GM23248 (cell line): ENCODE data around the gene SMIM38. TPM values are rescaled to one million over a fixed set of nuclear protein-coding genes. Genes with fewer than 3 reads are reported as not detected.

Source experiments
- DNase-seq: peaks from one replicate; pipeline ENCODE4 v3.0.0-alpha.2; 2015
- H2AFZ ChIP-seq: fragments of 200-600 bp; sonication (generic); 2 replicates; pipeline ENCODE4 v1.6.1; 2016; ENCODE audit warnings: antibody characterized with exemption
- H3F3A ChIP-seq: fragments of 200-600 bp; sonication (generic); 2 replicates; pipeline ENCODE4 v1.6.1; 2016; ENCODE audit warnings: mild to moderate bottlenecking, antibody characterized with exemption, mixed run types; ENCODE audit not compliant: insufficient read depth
- H3K27ac ChIP-seq: fragments of 200-600 bp; sonication (generic); 2 replicates; pipeline ENCODE4 v1.5.1; 2016; ENCODE audit warnings: mild to moderate bottlenecking
- H3K27me3 ChIP-seq: fragments of 200-600 bp; sonication (generic); replicated peaks from 2 replicates; pipeline ENCODE4 v1.6.1; 2016; ENCODE audit warnings: mild to moderate bottlenecking; ENCODE audit not compliant: insufficient read depth
- H3K36me3 ChIP-seq: fragments of 200-600 bp; sonication (generic); 2 replicates; pipeline ENCODE4 v1.6.1; 2016; ENCODE audit warnings: low read depth, mild to moderate bottlenecking
- H3K4me1 ChIP-seq: fragments of 200-600 bp; sonication (generic); 2 replicates; pipeline ENCODE4 v1.6.1; 2016; ENCODE audit warnings: mild to moderate bottlenecking; ENCODE audit not compliant: insufficient read depth
- H3K4me2 ChIP-seq: fragments of 200-600 bp; sonication (generic); one replicate; pipeline ENCODE4 v1.6.1; 2016; ENCODE audit warnings: mild to moderate bottlenecking; ENCODE audit not compliant: unreplicated experiment
- H3K4me3 ChIP-seq: fragments of 200-600 bp; sonication (generic); 2 replicates; pipeline ENCODE4 v1.5.1; 2016; ENCODE audit warnings: mild to moderate bottlenecking
- H3K79me2 ChIP-seq: fragments of 200-600 bp; sonication (generic); 2 replicates; pipeline ENCODE4 v1.6.1; 2016; ENCODE audit warnings: mild to moderate bottlenecking; ENCODE audit not compliant: insufficient read depth
- H3K9ac ChIP-seq: fragments of 200-600 bp; sonication (generic); 2 replicates; pipeline ENCODE4 v1.6.1; 2016; ENCODE audit warnings: mild to moderate bottlenecking
- H3K9me2 ChIP-seq: fragments of 200-600 bp; sonication (generic); 2 replicates; pipeline ENCODE4 v1.6.1; 2016; ENCODE audit warnings: mixed run types, mild to moderate bottlenecking, moderate library complexity; ENCODE audit not compliant: insufficient read depth
- H3K9me3 ChIP-seq: fragments of 200-600 bp; sonication (generic); one replicate; pipeline ENCODE4 v1.6.1; 2017; ENCODE audit warnings: low read depth
- H4K20me1 ChIP-seq: fragments of 200-600 bp; sonication (generic); 2 replicates; pipeline ENCODE4 v1.6.0; 2016; ENCODE audit not compliant: insufficient read depth
- EZH2 ChIP-seq: fragments of 200-600 bp; sonication (generic); IDR thresholded peaks from 2 replicates; pipeline ENCODE4 v1.6.1; 2018; ENCODE audit warnings: antibody characterized with exemption, mild to moderate bottlenecking; ENCODE audit not compliant: insufficient read depth, poor library complexity, severe bottlenecking
- EZH2phosphoT487 ChIP-seq: fragments of 200-600 bp; sonication (generic); IDR thresholded peaks from 2 replicates; pipeline ENCODE4 v1.6.1; 2018; ENCODE audit warnings: antibody characterized with exemption, moderate library complexity, mild to moderate bottlenecking, low read depth; ENCODE audit not compliant: insufficient read depth
- WGBS, 2 experiments: methylation state at CpG; one replicate each; pipeline ENCODE4 v1.1.6; 2015 to 2017; ENCODE audit warnings: low lambda C conversion rate in 2 of 2, low coverage in 1 of 2; ENCODE audit errors: missing lambda C conversion rate in 2 of 2; 5-methylcytosine and 5-hydroxymethylcytosine counted together
- in situ Hi-C: fragments of 300-500 bp; cut with MboI; formaldehyde crosslinking; loops from 2 replicates; pipeline ENCODE4 v1.15.0; 2020
- polyA plus RNA-seq: library from polyadenylated mRNA; unstranded; fragments of >200 nt; fragmentation: Nextera tagmentation; extraction: Ambion mirVana; gene quantifications from 2 replicates; pipeline ENCODE4 v1.2.1, GENCODE V29; 2016
- total RNA-seq: library from RNA; depleted of rRNA; stranded (reverse); fragments of >200 nt; shearing (Covaris generic); gene quantifications from 2 replicates; pipeline ENCODE4 v1.2.3, GENCODE V29; 2014

Gene SMIM38
- total and polyA plus RNA-seq, 2 experiments from 2014 or later, result not detected

DNA sequence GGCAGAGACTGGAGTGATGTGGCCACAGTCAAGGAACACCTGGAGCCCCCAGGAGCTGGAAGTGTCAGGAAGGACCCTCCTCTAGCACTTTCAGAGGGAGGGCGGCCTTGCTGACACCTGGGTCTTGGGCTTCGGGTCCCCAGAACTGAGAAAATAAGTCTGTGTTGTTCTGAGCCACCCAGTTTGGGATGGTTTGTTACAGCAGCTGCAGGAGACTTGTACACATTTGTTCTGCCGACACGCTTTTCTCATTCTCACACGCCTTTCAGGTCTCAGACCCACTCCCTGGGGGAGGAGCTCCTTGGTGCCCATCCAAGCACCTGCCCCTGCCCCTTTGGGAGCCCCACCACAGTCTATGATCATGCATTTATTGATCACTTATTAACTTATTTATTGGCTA is 47.2 kb upstream of the SMIM38 start:
- Histone ChIP-seq H4K20me1 (no peaks in the 10 kb centered on the region), H3K9ac (no peak overlapping the region)
- WGBS, 2 experiments, result 47 to 56% methylated on average over 5 of the region's 5 CpGs

DNA sequence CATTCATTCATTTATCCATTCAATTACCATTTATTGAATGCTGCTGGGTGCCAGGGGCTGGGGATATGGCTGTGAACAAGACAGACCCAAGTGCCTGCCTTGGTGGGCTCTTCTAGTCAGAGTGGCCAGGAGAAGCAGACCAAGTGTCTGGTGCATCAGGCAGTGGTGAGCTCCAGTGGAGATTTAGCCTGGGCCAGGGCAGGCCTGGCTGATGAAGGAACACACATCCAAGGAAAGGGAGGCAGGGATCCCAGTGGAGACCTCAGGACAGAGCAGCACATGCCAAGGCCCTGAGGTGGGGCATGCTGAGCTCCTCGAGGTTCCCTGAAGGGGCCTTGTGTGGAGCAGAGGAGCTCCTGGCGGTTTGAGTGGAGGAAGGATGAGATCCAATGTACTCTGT is 46.6 kb upstream of the SMIM38 start:
- H3K36me3 ChIP-seq, result no peaks in the 10 kb centered on the region
- no peak for DNase-seq
- no peaks in the 10 kb centered on the region for H3K9me3 ChIP-seq
- WGBS, 2 experiments, result 50 to 55% methylated on average over 2 of the region's 2 CpGs
- no peaks in the 10 kb centered on the region for H3K79me2 ChIP-seq
- in situ Hi-C loops, result loop anchor here (5.0 kb wide), 1 partner anchor 548 kb away; no protein-coding TSS in a partner anchor
- H3K4me3 ChIP-seq, result no peak overlapping the region
- H3K27me3 ChIP-seq, result peaks cover 21% of the 10 kb centered on the region; the same call in 1 of the 2 replicates
- no peaks in the 10 kb centered on the region for H4K20me1 ChIP-seq
- no peak overlapping the region for H3K9ac ChIP-seq
- no peak overlapping the region for H3K27ac ChIP-seq
- TF ChIP-seq EZH2, result no peak
- no peak for TF ChIP-seq EZH2phosphoT487
- no peaks in the 10 kb centered on the region for H3K4me1 ChIP-seq
- H3F3A ChIP-seq, result no peaks in the 10 kb centered on the region
- H2AFZ ChIP-seq, result no peak overlapping the region
- H3K9me2 ChIP-seq, result no peaks in the 10 kb centered on the region
- no peak overlapping the region for H3K4me2 ChIP-seq

More for the DNA sequence above, 47.2 kb upstream of the SMIM38 start:
- Histone ChIP-seq H3K4me2 (no peak overlapping the region), H2AFZ (no peak overlapping the region), H3K4me1 (no peaks in the 10 kb centered on the region), H3K9me3 (no peaks in the 10 kb centered on the region), H3K9me2 (no peaks in the 10 kb centered on the region), H3F3A (no peaks in the 10 kb centered on the region), H3K27me3 (peaks cover 20% of the 10 kb centered on the region; the same call in 1 of the 2 replicates), H3K36me3 (no peaks in the 10 kb centered on the region), H3K79me2 (no peaks in the 10 kb centered on the region), H3K4me3 (no peak overlapping the region), H3K27ac (no peak overlapping the region)
- TF ChIP-seq EZH2 (no peak), EZH2phosphoT487 (no peak)
- in situ Hi-C loops, result loop anchor here (5.0 kb wide), 1 partner anchor 549 kb away; no protein-coding TSS in a partner anchor
- DNase-seq, result no peak

DNA sequence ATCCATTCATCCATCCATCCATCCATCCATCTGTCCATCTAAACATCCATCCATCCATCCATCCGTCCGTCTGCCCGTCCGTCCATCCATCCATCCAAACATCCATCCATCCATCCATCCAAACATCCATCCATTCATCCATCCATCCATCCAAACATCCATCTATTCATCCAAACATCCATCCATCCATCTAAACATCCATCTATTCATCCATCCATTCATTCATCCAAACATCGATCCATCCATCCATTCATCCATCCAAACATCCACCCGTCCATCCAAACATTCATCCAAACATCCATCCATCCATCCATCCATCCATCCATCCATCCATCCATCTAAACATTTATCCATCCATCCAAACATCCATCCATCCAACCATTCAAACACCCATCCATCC is 45.3 kb upstream of the SMIM38 start:
- Histone ChIP-seq H3K27ac (no peak overlapping the region), H3K36me3 (no peaks in the 10 kb centered on the region), H3K79me2 (no peaks in the 10 kb centered on the region), H3F3A (no peaks in the 10 kb centered on the region), H3K27me3 (peaks cover 22% of the 10 kb centered on the region; the same call in 1 of the 2 replicates), H3K9ac (no peak overlapping the region), H4K20me1 (no peaks in the 10 kb centered on the region), H3K9me3 (no peaks in the 10 kb centered on the region), H3K4me3 (no peak overlapping the region), H3K4me2 (no peak overlapping the region), H3K9me2 (no peaks in the 10 kb centered on the region), H2AFZ (no peak overlapping the region), H3K4me1 (no peaks in the 10 kb centered on the region)
- TF ChIP-seq EZH2, result no peak
- no peak for TF ChIP-seq EZH2phosphoT487
- in situ Hi-C loops, result no loop called here
- DNase-seq, result no peak
- 66 to 87% methylated on average over 5 to 6 of the region's 6 CpGs for WGBS, 2 experiments

DNA sequence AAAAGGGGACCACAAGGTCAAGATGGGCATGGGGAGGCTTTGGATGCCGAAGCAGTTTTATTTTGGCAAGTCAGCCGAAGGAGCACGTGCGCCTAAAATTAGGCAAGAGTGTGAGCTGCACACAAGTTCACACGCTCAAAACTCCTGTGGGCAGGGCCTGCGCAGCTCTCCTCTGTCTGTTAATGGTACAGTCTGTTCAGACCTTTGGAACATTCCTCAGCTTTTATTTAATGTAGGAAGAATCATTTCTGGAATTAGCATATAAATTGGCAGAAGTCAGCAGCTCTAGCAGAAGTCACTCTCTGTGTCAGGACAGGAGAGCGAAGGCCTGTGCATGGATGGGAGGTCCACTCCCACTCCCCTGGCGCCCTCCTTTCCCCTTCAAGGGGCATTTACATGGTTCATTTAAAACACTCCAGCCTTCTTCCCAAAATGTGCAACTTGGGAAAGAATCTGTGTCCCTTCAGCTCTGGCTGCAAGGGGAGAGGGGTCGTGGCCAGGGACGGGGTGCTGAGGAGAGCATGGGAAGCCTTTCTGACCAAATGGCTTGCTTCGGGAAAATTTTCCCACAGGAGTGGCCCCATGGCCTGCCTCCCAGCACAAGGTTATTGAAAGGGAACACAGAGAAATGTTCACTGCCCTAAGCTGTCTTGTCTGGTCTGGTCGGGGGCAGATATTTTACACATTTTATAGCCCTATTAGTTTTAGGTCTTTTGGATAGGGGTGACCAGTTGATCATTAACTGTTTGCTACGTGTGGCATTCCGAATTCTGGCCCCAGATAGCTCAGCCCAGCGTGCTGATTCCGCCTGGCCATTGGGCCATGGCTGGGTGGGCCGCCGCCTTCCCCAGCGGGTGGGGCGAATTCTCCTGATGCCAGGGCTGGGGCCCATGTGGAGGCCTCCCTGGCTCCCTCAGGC is 43.9 kb upstream of the SMIM38 start:
- H3F3A ChIP-seq, result no peaks in the 10 kb centered on the region
- H3K4me3 ChIP-seq, result no peak overlapping the region
- in situ Hi-C loops, result no loop called here
- no peak for TF ChIP-seq EZH2phosphoT487
- no peak for TF ChIP-seq EZH2
- no peaks in the 10 kb centered on the region for H3K4me1 ChIP-seq
- H3K9me3 ChIP-seq, result no peaks in the 10 kb centered on the region
- no peak overlapping the region for H2AFZ ChIP-seq
- no peak for DNase-seq
- H3K27me3 ChIP-seq, result peaks cover 22% of the 10 kb centered on the region; the same call in 1 of the 2 replicates
- H4K20me1 ChIP-seq, result no peaks in the 10 kb centered on the region
- no peaks in the 10 kb centered on the region for H3K36me3 ChIP-seq
- H3K27ac ChIP-seq, result no peak overlapping the region
- no peak overlapping the region for H3K4me2 ChIP-seq
- no peak overlapping the region for H3K9ac ChIP-seq
- H3K9me2 ChIP-seq, result no peaks in the 10 kb centered on the region
- WGBS, 2 experiments, result 63 to 70% methylated on average over 20 of the region's 20 CpGs
- no peaks in the 10 kb centered on the region for H3K79me2 ChIP-seq
